B cell (primary cell): ENCODE data around the gene GLUD1. TPM values are rescaled to one million over a fixed set of nuclear protein-coding genes. Genes with fewer than 3 reads are reported as not detected.
"Not testable (repeated sequence)": the region's sequence is repeated elsewhere in the genome, so short reads cannot be mapped to it uniquely, and the experiment has no call there.

Experiments used
- ATAC-seq: fragments of 200-7000 bp; cut with Tn5 transposase; one replicate; pipeline ENCODE4 v1.10.0; 2021; ENCODE audit warnings: low read depth, mild to moderate bottlenecking, moderate number of reproducible peaks, moderate library complexity
- CTCF ChIA-PET: fragments of 350-600 bp; sonication (Branson Sonifier 250); formaldehyde crosslinking; loops from one replicate; lab custom pipeline; 2021; ENCODE audit warnings: antibody characterized with exemption, inconsistent platforms; lab: Charles Lee
- POLR2A ChIA-PET: fragments of 350-600 bp; sonication (Branson Sonifier 250); formaldehyde crosslinking; loops from one replicate; lab custom pipeline; 2021; ENCODE audit warnings: antibody characterized with exemption; lab: Charles Lee
- DNase-seq: peaks from one replicate; pipeline ENCODE4 v3.0.0; 2013
- H2AFZ ChIP-seq: 2 replicates; pipeline ENCODE4 v1.6.1; 2012; ENCODE audit warnings: mild to moderate bottlenecking, low read depth, low read length; ENCODE audit not compliant: insufficient read depth, poor library complexity, severe bottlenecking
- H3K27ac ChIP-seq, 2 donors: 1 replicate in 1 of 2; 2 replicates in 1 of 2; pipeline ENCODE4 v1.5.1; 2012 to 2013; ENCODE audit warnings: low read length in 2 of 2, mild to moderate bottlenecking in 2 of 2, moderate library complexity in 1 of 2
- H3K27me3 ChIP-seq, 4 experiments: fragments of 200-600 bp in 1 of 4; sonication (generic) in 1 of 4; replicated peaks in 1 of 4; 1 replicate in 2 of 4; 2 replicates in 2 of 4; pipeline versions ENCODE4 v1.6.1 to v1.7.0; 2013 to 2016; ENCODE audit warnings: low read length in 3 of 4, mild to moderate bottlenecking in 2 of 4, mixed read lengths in 1 of 4, moderate library complexity in 1 of 4; ENCODE audit not compliant: insufficient read depth in 4 of 4, control insufficient read depth in 3 of 4; ENCODE audit errors: control extremely low read depth in 1 of 4
- H3K36me3 ChIP-seq, 2 experiments: replicated peaks in 1 of 2; 1 replicate in 1 of 2; 2 replicates in 1 of 2; pipeline versions ENCODE4 v1.6.1 to v1.7.1; 2013; ENCODE audit warnings: low read length in 1 of 2; ENCODE audit not compliant: insufficient read depth in 2 of 2, control insufficient read depth in 1 of 2; ENCODE audit errors: control extremely low read depth in 1 of 2, extremely low read depth in 1 of 2
- H3K4me1 ChIP-seq, 2 donors: fragments of 200-600 bp in 1 of 2; sonication (generic) in 1 of 2; 1 replicate in 1 of 2; 2 replicates in 1 of 2; pipeline versions ENCODE4 v1.5.1 to v1.6.1; 2013 to 2017; ENCODE audit warnings: low read length in 2 of 2; ENCODE audit not compliant: control insufficient read depth in 2 of 2, insufficient read depth in 2 of 2
- H3K4me2 ChIP-seq: replicated peaks from 2 replicates; pipeline ENCODE3; 2012; ENCODE audit warnings: mild to moderate bottlenecking, low read depth, low read length; ENCODE audit not compliant: poor library complexity, severe bottlenecking
- H3K4me3 ChIP-seq, 5 experiments: fragments of 200-600 bp in 1 of 5; sonication (generic) in 1 of 5; 1 replicate in 3 of 5; 2 replicates in 2 of 5; pipeline versions ENCODE4 v1.5.1 to v1.7.0; 2011 to 2016; ENCODE audit warnings: low read length in 4 of 5, mild to moderate bottlenecking in 4 of 5, low read depth in 2 of 5, control low read depth in 1 of 5, moderate library complexity in 1 of 5; ENCODE audit not compliant: insufficient read depth in 1 of 5; ENCODE audit errors: control extremely low read depth in 1 of 5, extremely low read depth in 1 of 5
- H3K79me2 ChIP-seq: fragments of 200-600 bp; sonication (generic); one replicate; pipeline ENCODE4 v1.6.0; 2016; ENCODE audit warnings: low read length; ENCODE audit not compliant: control insufficient read depth, insufficient read depth
- H3K9ac ChIP-seq: fragments of 200-600 bp; sonication (generic); 2 replicates; pipeline ENCODE4 v1.6.1; 2017; ENCODE audit warnings: mild to moderate bottlenecking, low read length, moderate library complexity
- H3K9me3 ChIP-seq, 3 donors: one replicate each; pipeline versions ENCODE4 v1.6.1 to v1.7.1; 2013; ENCODE audit warnings: low read length in 2 of 3; ENCODE audit not compliant: control insufficient read depth in 2 of 3, insufficient read depth in 1 of 3; ENCODE audit errors: control extremely low read depth in 1 of 3
- H4K20me1 ChIP-seq: 2 replicates; pipeline ENCODE4 v1.6.0; 2012; ENCODE audit warnings: mild to moderate bottlenecking, low read length; ENCODE audit not compliant: insufficient read depth, control insufficient read depth, poor library complexity, severe bottlenecking
- H3K27ac Mint-ChIP-seq: one replicate; pipeline ENCODE4 v1.8.0; 2021; ENCODE audit warnings: mixed read lengths
- H3K27me3 Mint-ChIP-seq: one replicate; pipeline ENCODE4 v1.8.0; 2021; ENCODE audit warnings: mixed read lengths
- H3K4me1 Mint-ChIP-seq: one replicate; pipeline ENCODE4 v1.8.0; 2021; ENCODE audit warnings: mixed read lengths
- H3K4me3 Mint-ChIP-seq: one replicate; pipeline ENCODE4 v1.8.0; 2021; ENCODE audit warnings: mixed read lengths
- H3K9me3 Mint-ChIP-seq: one replicate; pipeline ENCODE4 v1.8.0; 2022; ENCODE audit warnings: mixed read lengths; ENCODE audit not compliant: insufficient read depth
- WGBS: methylation state at CpG from one replicate; pipeline ENCODE4 v1.1.5; 2013; ENCODE audit warnings: missing lambda C conversion rate; ENCODE audit not compliant: insufficient coverage; 5-methylcytosine and 5-hydroxymethylcytosine counted together
- intact Hi-C: fragments of 100-400 bp; cut with micrococcal nuclease; formaldehyde crosslinking; loops from one replicate; pipeline ENCODE4 v1.10.0; 2022
- polyA plus RNA-seq: library from polyadenylated mRNA; depleted of rRNA; stranded (reverse); fragments of >200 nt; gene quantifications from 2 replicates; pipeline ENCODE4 v1.2.3, GENCODE V29; 2012
- total RNA-seq, 2 donors: library from RNA; stranded (reverse); fragments of 120-200 nt in 1 of 2; gene quantifications; 1 replicate in 1 of 2; 2 replicates in 1 of 2; pipeline versions ENCODE4 v1.2.3 to v1.2.4, GENCODE V29; 2013 to 2022

Gene GLUD1
- total and polyA plus RNA-seq, 2 donors (not counting 1 experiment from before 2014, with no cell fraction given) = 29.6 to 71.5 TPM

GRCh38 chr10:87082219-87082618 is 12.4 kb downstream of the GLUD1 start:
- peaks cover 35% of the 10 kb centered on the region for H3K4me1 Mint-ChIP-seq
- Histone ChIP-seq H3K4me1 (peaks cover 8 to 12% of the 10 kb centered on the region in 2 donors), H3K79me2 (peaks cover 58% of the 10 kb centered on the region), H3K27ac (peak overlapping the region in 1 of 2 donors; percentile 21), H4K20me1 (peaks cover 20% of the 10 kb centered on the region)
- ATAC-seq, POLR2A ChIA-PET, H2AFZ ChIP-seq, H3K9ac ChIP-seq, H3K36me3 ChIP-seq, H3K27me3 Mint-ChIP-seq, CTCF ChIA-PET, DNase-seq, intact Hi-C loops, H3K4me3 Mint-ChIP-seq, H3K9me3 ChIP-seq, H3K4me3 ChIP-seq, H3K4me2 ChIP-seq, H3K27ac Mint-ChIP-seq, H3K27me3 ChIP-seq, H3K9me3 Mint-ChIP-seq: not testable (repeated sequence)
- WGBS = no CpG with 5 or more reads among the region's 1 CpG

GRCh38 chr10:87081574-87081973 is 13.1 kb downstream of the GLUD1 start:
- H3K9me3 ChIP-seq, H3K9me3 Mint-ChIP-seq, intact Hi-C loops, H3K36me3 ChIP-seq, H3K27ac ChIP-seq, H3K4me3 ChIP-seq, H3K27me3 Mint-ChIP-seq, H3K9ac ChIP-seq, H3K4me3 Mint-ChIP-seq, H3K27ac Mint-ChIP-seq, H3K27me3 ChIP-seq, DNase-seq, H3K4me2 ChIP-seq, POLR2A ChIA-PET, ATAC-seq, CTCF ChIA-PET, H2AFZ ChIP-seq: not testable (repeated sequence)
- Histone ChIP-seq H3K4me1 (peaks cover 8 to 12% of the 10 kb centered on the region in 2 donors), H3K79me2 (peaks cover 51% of the 10 kb centered on the region), H4K20me1 (peaks cover 15% of the 10 kb centered on the region)
- no CpG with 5 or more reads among the region's 3 CpGs for whole genome bisulfite sequencing
- peaks cover 30% of the 10 kb centered on the region for H3K4me1 Mint-ChIP-seq

DNA sequence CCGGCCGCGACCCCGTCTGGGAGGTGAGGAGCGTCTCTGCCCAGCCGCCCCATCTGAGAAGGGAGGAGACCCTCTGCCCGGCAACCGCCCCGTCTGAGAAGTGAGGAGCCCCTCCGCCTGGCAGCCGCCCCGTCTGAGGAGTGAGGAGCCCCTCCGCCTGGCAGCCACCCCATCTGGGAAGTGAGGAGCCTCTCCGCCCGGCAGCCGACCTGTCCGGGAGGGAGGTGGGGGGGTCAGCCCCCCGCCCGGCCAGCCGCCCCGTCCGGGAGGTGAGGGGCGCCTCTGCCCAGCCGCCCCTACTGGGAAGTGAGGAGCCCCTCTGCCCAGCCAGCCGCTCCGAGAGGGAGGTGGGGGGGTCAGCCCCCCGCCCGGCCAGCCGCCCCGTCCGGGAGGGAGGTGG is 14.0 kb downstream of the GLUD1 start:
- H3K27me3 Mint-ChIP-seq, H3K9ac ChIP-seq, H3K9me3 Mint-ChIP-seq, H3K27me3 ChIP-seq, POLR2A ChIA-PET, H3K4me3 Mint-ChIP-seq, CTCF ChIA-PET, H3K4me2 ChIP-seq, H3K27ac Mint-ChIP-seq, H3K27ac ChIP-seq, H3K4me3 ChIP-seq, H3K36me3 ChIP-seq, intact Hi-C loops, H2AFZ ChIP-seq, ATAC-seq, H3K9me3 ChIP-seq, DNase-seq: not testable (repeated sequence)
- H3K4me1 Mint-ChIP-seq = peaks cover 28% of the 10 kb centered on the region
- Histone ChIP-seq H4K20me1 (peaks cover 15% of the 10 kb centered on the region), H3K79me2 (peaks cover 42% of the 10 kb centered on the region), H3K4me1 (peaks cover 8 to 12% of the 10 kb centered on the region in 2 donors)
- WGBS = 100% methylated on average over 1 of the region's 31 CpGs
